AG09309 (cell line): ENCODE measurements around the gene ANAPC7.
"Not testable (repeated sequence)": the region's sequence is repeated elsewhere in the genome, so short reads cannot be mapped to it uniquely, and the experiment has no call there.

Source experiments
- DNase-seq: peaks from one replicate; pipeline ENCODE4 v3.0.0-alpha.2; 2010; ENCODE audit warnings: low read depth
- H3K4me3 ChIP-seq: 2 replicates; pipeline ENCODE4 v1.5.1; 2011; ENCODE audit warnings: mild to moderate bottlenecking, low read depth, low read length, moderate library complexity; ENCODE audit not compliant: control insufficient read depth
- TF ChIP-seq, protein P1 (sequence below): IDR thresholded peaks from 2 replicates; pipeline ENCODE4 v1.5.1; 2011; ENCODE audit warnings: mild to moderate bottlenecking, low read depth, low read length, inconsistent platforms; ENCODE audit not compliant: insufficient read depth, control insufficient read depth; ENCODE audit errors: missing control alignments

ANAPC7 gene, protein sequence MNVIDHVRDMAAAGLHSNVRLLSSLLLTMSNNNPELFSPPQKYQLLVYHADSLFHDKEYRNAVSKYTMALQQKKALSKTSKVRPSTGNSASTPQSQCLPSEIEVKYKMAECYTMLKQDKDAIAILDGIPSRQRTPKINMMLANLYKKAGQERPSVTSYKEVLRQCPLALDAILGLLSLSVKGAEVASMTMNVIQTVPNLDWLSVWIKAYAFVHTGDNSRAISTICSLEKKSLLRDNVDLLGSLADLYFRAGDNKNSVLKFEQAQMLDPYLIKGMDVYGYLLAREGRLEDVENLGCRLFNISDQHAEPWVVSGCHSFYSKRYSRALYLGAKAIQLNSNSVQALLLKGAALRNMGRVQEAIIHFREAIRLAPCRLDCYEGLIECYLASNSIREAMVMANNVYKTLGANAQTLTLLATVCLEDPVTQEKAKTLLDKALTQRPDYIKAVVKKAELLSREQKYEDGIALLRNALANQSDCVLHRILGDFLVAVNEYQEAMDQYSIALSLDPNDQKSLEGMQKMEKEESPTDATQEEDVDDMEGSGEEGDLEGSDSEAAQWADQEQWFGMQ

DNA sequence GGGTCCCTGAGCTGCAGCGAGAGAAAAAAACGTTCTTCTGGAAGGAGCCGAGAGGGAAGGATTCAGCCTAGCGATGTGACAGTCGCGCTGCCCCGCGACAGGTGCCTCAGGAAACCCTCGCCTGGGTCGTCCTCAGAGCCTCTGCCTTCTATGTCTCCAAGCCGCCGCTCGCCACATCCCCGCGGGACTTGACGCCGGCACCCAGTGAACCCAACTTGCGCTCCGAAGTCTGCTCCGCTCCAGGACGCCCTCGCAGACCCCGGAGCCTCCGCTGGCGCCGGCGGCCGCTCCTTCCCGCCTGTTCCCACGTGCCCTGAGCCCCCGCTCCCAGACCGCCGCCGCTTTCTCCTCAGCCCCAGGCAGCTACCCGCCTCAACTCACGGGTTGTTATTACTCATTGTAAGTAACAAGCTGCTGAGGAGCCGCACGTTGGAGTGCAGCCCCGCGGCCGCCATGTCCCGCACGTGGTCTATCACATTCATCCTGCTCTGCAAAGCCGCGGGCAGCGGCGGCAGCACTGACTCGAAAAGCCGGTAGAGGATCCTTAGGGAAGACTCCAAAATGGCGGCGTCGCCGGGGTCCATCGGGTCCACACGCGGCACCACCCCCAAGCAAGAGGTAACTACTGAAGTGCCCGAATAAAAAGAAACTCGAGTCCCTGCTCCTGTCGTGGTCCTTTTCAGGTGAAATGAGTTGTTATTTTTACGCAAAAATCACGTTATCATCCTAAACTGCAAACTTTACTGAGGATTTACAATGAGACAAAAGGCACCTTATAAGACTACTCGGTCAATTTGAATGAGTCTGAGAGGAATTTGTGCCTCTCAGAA lies at the start of gene ANAPC7:
Gene ANAPC7, minus strand, starts transcription at position 563 of the 830 bp plus-strand sequence. Its CDS starts 81 bp downstream, at position 482.
- TF ChIP-seq, protein P1, sequence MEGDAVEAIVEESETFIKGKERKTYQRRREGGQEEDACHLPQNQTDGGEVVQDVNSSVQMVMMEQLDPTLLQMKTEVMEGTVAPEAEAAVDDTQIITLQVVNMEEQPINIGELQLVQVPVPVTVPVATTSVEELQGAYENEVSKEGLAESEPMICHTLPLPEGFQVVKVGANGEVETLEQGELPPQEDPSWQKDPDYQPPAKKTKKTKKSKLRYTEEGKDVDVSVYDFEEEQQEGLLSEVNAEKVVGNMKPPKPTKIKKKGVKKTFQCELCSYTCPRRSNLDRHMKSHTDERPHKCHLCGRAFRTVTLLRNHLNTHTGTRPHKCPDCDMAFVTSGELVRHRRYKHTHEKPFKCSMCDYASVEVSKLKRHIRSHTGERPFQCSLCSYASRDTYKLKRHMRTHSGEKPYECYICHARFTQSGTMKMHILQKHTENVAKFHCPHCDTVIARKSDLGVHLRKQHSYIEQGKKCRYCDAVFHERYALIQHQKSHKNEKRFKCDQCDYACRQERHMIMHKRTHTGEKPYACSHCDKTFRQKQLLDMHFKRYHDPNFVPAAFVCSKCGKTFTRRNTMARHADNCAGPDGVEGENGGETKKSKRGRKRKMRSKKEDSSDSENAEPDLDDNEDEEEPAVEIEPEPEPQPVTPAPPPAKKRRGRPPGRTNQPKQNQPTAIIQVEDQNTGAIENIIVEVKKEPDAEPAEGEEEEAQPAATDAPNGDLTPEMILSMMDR = no peak
- H3K4me3 ChIP-seq = peak within 1 kb of the TSS; percentile 73

DNA sequence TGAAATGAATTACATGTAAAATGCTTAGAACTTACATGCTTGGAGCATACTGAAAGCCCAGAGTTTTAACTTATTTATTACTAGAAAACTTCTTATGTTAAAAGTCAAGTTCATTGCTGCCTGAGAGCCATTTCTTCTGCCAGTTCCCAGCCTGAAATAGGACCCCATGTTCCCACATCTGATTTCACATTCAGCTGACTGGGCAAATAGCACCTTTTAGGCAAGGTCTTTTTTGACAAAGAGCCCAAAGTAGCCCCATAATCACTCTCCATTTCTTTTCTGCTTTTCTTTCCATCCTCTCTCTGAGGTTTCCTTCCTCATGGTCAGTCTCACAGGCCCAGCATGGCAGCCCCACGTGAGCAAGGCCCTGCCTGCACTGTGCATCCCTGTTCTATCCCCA lies 47.8 kb upstream of the ANAPC7 start:
- no peak for DNase-seq
- TF ChIP-seq, protein P1 = no peak
- H3K4me3 ChIP-seq = no peak overlapping the region

More for the DNA sequence above, at the start of gene ANAPC7:
- peak; percentile 68 for DNase-seq

DNA sequence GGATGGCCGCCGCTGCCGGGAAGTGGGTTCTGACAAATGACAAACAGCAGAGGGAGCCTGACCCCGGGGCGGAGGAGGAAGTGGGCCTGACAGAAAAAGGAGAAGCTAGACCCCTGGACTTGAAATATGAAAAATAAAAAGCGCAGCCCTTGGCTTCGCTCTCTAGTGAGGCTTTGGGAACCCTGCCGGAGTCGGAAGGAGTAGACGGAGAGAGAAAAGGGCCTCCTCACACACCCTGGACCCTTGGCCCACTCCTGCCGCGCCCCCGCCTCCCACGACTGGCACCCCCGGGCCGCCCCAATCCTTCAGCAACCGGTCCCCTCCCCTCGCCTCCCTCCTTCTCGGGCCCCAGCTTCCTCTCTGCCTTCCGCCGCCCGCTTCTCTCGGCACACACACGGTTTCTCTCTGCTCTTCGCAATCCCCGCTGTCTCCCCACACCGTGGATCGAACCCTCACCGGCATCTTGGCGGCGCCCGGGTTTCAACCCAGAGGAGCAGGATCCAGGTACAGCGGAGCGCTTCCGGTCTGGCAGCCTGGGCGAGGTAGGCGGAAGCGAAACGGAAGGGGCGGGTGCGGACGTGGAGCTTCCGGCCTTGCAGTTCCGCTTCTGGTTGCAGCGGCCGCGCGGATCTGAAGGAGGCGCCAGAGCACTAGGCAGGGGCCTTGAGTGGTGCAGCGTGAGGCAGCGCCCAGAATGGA lies 46.4 kb upstream of the ANAPC7 start, which contains the start of gene ARPC3:
Gene ARPC3, minus strand, starts transcription at position 539 of the 699 bp plus-strand sequence. Its CDS starts 77 bp downstream, at position 462.
- TF ChIP-seq, protein P1 = peak; percentile 90

DNA sequence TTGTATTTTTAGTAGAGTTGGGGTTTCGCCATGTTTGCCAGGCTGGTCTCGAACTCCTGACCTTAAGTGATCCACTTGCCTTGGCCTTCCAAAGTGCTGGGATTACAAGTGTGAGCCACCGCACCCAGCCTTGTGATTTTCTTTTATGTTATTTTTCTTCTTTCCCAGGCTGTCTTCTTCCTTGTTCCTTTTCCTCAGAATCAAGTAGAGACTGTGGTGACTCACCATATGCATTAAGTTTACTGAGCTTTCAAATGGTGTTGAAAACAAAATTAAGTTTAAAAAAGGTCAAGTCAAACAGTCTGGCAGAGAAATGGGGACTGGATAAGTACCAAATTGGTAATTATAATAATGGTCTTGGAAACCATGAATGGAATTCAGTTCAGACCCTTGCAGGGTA lies 40.9 kb upstream of the ANAPC7 start:
- no peak overlapping the region for H3K4me3 ChIP-seq
- TF ChIP-seq, protein P1 = no peak
- no peak for DNase-seq

More for the DNA sequence above, 46.4 kb upstream of the ANAPC7 start, which contains the start of gene ARPC3:
- H3K4me3 ChIP-seq = peak within 1 kb of the TSS; percentile 99
- DNase-seq = peak; percentile 66

DNA sequence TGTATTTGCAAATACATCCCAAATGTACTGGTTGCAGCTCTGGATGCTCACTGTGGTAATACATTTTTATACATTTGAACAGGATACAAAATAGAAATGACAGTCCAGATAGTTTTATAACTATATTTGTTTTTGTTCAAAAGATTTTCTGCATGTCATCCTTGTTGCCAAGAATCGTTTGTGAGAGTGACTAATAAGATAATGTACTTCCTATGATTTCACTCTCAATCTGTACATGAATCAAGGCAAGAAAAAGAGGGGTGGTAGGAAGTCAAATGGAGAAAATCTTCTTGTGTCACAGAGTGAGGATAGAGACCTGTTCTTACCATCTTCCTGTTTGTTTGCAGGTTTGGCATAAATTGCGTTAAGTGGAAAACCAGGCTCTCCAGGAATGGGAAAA lies 32.7 kb upstream of the ANAPC7 start:
- no peak for DNase-seq
- no peak overlapping the region for H3K4me3 ChIP-seq
- TF ChIP-seq, protein P1 = no peak

DNA sequence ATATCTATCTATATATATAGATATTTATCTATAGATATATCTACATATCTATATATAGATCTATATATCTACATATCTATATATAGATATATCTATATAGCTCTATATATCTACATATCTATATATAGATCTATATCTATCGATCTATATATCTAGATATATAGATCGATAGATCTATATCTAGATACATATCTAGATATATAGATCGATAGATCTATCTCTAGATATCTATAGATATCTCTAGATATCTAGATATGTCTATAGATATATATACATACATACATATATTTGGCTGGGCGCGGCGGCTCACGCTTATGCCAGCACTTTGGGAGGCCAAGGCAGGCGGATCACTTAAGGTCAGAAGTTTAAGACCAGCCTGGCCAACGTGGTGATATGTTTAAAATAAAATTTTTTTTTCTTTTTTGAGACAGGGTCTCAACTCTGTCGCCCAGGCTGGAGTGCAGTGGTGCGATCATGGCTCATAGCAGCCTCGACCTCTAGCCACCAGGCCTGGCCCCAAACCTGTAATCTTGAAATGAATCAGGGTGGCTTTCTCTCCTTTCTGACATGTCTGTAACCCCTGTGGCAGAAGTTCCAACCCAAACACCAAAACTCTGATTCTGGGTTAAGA lies 28.6 kb upstream of the ANAPC7 start:
- H3K4me3 ChIP-seq = no peak overlapping the region
- TF ChIP-seq, protein P1 = no peak
- DNase-seq = no peak

DNA sequence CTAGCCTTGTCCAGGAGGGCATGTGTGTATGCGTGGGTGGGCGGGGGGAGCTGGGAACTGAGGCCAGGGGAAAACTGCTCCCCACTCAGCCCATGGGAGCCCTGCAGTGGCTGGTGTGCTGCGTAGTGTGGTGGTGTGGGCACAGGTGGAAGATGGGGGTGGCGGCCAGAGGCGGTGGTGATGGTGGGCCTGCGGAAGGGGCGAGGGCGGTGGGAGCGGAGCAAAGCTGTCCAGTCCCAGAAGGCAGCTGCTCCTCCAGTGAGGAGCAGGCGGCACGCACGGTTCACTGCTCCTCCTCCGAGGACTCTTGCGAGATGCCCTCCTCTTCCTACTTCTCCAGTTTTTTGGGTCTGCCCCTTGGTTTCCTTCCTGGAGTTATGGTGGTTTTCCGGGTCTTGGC lies 26.2 kb upstream of the ANAPC7 start:
- DNase-seq, H3K4me3 ChIP-seq: not testable (repeated sequence)
